K562 (cell line): ENCODE data around the gene USP27X.

Experiments
- CBFB ChIP-seq: sonication (generic); formaldehyde crosslinking; IDR thresholded peaks from 2 replicates; pipeline ENCODE4 v1.4.0; 2020; ENCODE audit warnings: mild to moderate bottlenecking, missing genetic modification reagents
- EP400 ChIP-seq: fragments of 450-650 bp; IDR thresholded peaks from 2 replicates; pipeline ENCODE4 v1.6.1; 2017; ENCODE audit warnings: antibody characterized with exemption, mild to moderate bottlenecking, moderate library complexity
- GABPA ChIP-seq: fragments of 200-800 bp; sonication (Bioruptor generic); conservative IDR thresholded peaks from 2 replicates; pipeline ENCODE4 v1.6.1; 2016; ENCODE audit warnings: low read depth, missing genetic modification characterization, missing compliant biosample characterization
- HDAC6 ChIP-seq: IDR thresholded peaks from 2 replicates; pipeline ENCODE4 v1.6.1; 2012; ENCODE audit warnings: low read depth, mild to moderate bottlenecking, control low read depth, inconsistent platforms, low read length, moderate library complexity
- MEIS2 ChIP-seq: fragments of 450-650 bp; IDR thresholded peaks from 2 replicates; pipeline ENCODE4 v1.6.1; 2014; ENCODE audit warnings: mild to moderate bottlenecking; ENCODE audit not compliant: partially characterized antibody
- NFIC ChIP-seq: fragments of 450-650 bp; IDR thresholded peaks from 2 replicates; pipeline ENCODE4 v1.6.1; 2017; ENCODE audit warnings: mild to moderate bottlenecking, inconsistent platforms
- RAD21 ChIP-seq, 2 experiments: fragments of 250-450 bp in 1 of 2; fragments of 450-650 bp in 1 of 2; sonication (Bioruptor Pico) in 1 of 2; formaldehyde crosslinking in 1 of 2; IDR thresholded peaks in 1 of 2; conservative IDR thresholded peaks in 1 of 2; 2 replicates each; pipeline versions ENCODE4 v1.4.0 to v1.8.0; 2020 to 2022; ENCODE audit warnings: mild to moderate bottlenecking in 2 of 2, moderate library complexity in 1 of 2
- SIN3A ChIP-seq, 2 experiments: fragments of 150-350 bp in 1 of 2; IDR thresholded peaks; 2 replicates each; pipeline ENCODE4 v1.6.1; 2011 to 2016; ENCODE audit warnings: borderline replicate concordance in 2 of 2, low read depth in 2 of 2, low read length in 2 of 2, mild to moderate bottlenecking in 2 of 2, moderate library complexity in 2 of 2; ENCODE audit not compliant: control insufficient read depth in 1 of 2
- TF ChIP-seq, protein P1 (sequence below): fragments of 150-350 bp; conservative IDR thresholded peaks from 2 replicates; pipeline ENCODE4 v1.6.1; 2014; ENCODE audit warnings: low read length
- TF ChIP-seq, protein P2 (sequence below): fragments of 450-650 bp; IDR thresholded peaks from 2 replicates; pipeline ENCODE4 v1.6.1; 2018; ENCODE audit not compliant: partially characterized antibody
- TF ChIP-seq, protein P3 (sequence below), 2 experiments: fragments of 200-800 bp in 1 of 2; sonication (Bioruptor generic) in 1 of 2; sonication (generic) in 1 of 2; formaldehyde crosslinking in 1 of 2; IDR thresholded peaks in 1 of 2; conservative IDR thresholded peaks in 1 of 2; 2 replicates each; pipeline versions ENCODE4 v1.5.0 to v1.6.1; 2016 to 2020; ENCODE audit warnings: missing compliant biosample characterization in 1 of 2, missing genetic modification characterization in 1 of 2, missing genetic modification reagents in 1 of 2
- TF ChIP-seq, protein P4 (sequence below), 3 experiments: IDR thresholded peaks in 2 of 3; conservative IDR thresholded peaks in 1 of 3; 2 replicates each; pipeline ENCODE4 v1.5.1; 2011 to 2012; ENCODE audit warnings: low read length in 3 of 3, mild to moderate bottlenecking in 3 of 3, control low read depth in 2 of 3, improper control_type of control experiment in 1 of 3, inconsistent platforms in 1 of 3, low read depth in 1 of 3, mixed read lengths in 1 of 3, moderate library complexity in 1 of 3; ENCODE audit not compliant: insufficient read depth in 2 of 3
- TF ChIP-seq, protein P5 (sequence below): sonication (generic); formaldehyde crosslinking; IDR thresholded peaks from 2 replicates; pipeline ENCODE4 v1.8.1; 2023; ENCODE audit warnings: mild to moderate bottlenecking, missing genetic modification reagents

DNA sequence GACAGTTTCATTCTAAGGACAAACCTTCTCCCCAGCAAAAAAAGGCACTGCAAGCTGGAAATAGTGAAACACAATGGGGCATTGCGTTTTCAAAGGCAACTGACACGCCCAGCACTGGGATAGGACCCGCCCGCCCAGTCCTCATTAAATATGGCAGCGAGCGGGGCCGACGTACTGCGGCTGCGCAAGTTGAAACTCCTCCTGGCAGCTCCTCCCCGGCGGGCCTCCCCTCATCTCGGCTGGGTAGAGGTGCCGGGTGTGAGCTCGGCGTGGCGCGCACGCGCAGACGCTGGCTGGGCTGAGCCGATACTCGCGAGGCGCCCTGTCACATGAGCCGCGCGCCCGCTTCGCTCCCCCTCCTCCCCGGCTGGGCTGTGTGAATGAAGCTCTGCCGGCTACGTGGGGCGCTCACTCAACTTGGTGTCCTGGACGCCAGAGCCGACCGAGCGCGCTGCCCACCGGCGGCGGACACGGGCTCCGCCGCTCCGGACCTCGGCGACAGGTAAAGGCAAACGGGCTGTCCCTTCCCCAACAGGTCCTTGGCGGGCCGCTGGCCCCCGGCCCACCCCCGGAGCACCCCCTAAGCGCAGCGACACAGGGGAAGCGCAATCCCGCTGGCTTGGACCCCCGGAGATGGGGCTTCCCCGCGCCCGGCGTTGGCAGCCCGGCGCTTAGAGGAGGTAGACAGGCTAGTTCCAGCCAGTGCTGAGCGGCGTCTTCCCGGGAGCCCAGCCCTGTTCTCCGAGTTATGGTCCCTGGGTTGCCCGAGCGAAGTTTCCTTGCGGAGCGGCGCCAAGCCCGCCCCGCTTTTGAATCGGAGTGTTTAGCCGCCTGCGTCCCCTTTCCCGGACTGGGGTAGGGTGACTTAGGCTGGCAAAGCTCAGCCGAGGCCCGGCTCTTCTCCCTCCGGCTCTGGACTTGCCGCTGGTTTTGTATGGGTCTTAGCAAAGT is 43.3 kb downstream of the USP27X start, which contains the start of gene CLCN5:
- TF ChIP-seq, protein P1, sequence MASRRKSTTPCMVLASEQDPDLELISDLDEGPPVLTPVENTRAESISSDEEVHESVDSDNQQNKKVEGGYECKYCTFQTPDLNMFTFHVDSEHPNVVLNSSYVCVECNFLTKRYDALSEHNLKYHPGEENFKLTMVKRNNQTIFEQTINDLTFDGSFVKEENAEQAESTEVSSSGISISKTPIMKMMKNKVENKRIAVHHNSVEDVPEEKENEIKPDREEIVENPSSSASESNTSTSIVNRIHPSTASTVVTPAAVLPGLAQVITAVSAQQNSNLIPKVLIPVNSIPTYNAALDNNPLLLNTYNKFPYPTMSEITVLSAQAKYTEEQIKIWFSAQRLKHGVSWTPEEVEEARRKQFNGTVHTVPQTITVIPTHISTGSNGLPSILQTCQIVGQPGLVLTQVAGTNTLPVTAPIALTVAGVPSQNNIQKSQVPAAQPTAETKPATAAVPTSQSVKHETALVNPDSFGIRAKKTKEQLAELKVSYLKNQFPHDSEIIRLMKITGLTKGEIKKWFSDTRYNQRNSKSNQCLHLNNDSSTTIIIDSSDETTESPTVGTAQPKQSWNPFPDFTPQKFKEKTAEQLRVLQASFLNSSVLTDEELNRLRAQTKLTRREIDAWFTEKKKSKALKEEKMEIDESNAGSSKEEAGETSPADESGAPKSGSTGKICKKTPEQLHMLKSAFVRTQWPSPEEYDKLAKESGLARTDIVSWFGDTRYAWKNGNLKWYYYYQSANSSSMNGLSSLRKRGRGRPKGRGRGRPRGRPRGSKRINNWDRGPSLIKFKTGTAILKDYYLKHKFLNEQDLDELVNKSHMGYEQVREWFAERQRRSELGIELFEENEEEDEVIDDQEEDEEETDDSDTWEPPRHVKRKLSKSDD, result no peak
- TF ChIP-seq RAD21 (CRISPR knock-in tag; conservative IDR thresholded peaks at IDR 0.05 in 1 of 2, IDR thresholded peaks at IDR 0.05 in 1 of 2) (no peak), CBFB (no peak), GABPA (tag) (no peak), NFIC (no peak), EP400 (no peak), SIN3A (IDR thresholded peaks at IDR 0.05; ENCODE audit: borderline replicate concordance in 2 of 2, control insufficient read depth in 1 of 2, low read depth in 2 of 2, low read length in 2 of 2) (no peak), HDAC6 (no peak), MEIS2 (peak; percentile 60)
- TF ChIP-seq, protein P2, sequence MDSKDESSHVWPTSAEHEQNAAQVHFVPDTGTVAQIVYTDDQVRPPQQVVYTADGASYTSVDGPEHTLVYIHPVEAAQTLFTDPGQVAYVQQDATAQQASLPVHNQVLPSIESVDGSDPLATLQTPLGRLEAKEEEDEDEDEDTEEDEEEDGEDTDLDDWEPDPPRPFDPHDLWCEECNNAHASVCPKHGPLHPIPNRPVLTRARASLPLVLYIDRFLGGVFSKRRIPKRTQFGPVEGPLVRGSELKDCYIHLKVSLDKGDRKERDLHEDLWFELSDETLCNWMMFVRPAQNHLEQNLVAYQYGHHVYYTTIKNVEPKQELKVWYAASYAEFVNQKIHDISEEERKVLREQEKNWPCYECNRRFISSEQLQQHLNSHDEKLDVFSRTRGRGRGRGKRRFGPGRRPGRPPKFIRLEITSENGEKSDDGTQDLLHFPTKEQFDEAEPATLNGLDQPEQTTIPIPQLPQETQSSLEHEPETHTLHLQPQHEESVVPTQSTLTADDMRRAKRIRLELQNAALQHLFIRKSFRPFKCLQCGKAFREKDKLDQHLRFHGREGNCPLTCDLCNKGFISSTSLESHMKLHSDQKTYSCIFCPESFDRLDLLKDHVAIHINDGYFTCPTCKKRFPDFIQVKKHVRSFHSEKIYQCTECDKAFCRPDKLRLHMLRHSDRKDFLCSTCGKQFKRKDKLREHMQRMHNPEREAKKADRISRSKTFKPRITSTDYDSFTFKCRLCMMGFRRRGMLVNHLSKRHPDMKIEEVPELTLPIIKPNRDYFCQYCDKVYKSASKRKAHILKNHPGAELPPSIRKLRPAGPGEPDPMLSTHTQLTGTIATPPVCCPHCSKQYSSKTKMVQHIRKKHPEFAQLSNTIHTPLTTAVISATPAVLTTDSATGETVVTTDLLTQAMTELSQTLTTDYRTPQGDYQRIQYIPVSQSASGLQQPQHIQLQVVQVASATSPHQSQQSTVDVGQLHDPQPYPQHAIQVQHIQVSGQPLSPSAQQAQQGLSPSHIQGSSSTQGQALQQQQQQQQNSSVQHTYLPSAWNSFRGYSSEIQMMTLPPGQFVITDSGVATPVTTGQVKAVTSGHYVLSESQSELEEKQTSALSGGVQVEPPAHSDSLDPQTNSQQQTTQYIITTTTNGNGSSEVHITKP, result no peak
- TF ChIP-seq, protein P3, sequence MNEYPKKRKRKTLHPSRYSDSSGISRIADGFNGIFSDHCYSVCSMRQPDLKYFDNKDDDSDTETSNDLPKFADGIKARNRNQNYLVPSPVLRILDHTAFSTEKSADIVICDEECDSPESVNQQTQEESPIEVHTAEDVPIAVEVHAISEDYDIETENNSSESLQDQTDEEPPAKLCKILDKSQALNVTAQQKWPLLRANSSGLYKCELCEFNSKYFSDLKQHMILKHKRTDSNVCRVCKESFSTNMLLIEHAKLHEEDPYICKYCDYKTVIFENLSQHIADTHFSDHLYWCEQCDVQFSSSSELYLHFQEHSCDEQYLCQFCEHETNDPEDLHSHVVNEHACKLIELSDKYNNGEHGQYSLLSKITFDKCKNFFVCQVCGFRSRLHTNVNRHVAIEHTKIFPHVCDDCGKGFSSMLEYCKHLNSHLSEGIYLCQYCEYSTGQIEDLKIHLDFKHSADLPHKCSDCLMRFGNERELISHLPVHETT (CRISPR knock-in tag; conservative IDR thresholded peaks at IDR 0.05 in 1 of 2, IDR thresholded peaks at IDR 0.05 in 1 of 2), result no peak
- TF ChIP-seq, protein P4, sequence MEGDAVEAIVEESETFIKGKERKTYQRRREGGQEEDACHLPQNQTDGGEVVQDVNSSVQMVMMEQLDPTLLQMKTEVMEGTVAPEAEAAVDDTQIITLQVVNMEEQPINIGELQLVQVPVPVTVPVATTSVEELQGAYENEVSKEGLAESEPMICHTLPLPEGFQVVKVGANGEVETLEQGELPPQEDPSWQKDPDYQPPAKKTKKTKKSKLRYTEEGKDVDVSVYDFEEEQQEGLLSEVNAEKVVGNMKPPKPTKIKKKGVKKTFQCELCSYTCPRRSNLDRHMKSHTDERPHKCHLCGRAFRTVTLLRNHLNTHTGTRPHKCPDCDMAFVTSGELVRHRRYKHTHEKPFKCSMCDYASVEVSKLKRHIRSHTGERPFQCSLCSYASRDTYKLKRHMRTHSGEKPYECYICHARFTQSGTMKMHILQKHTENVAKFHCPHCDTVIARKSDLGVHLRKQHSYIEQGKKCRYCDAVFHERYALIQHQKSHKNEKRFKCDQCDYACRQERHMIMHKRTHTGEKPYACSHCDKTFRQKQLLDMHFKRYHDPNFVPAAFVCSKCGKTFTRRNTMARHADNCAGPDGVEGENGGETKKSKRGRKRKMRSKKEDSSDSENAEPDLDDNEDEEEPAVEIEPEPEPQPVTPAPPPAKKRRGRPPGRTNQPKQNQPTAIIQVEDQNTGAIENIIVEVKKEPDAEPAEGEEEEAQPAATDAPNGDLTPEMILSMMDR (IDR thresholded peaks at IDR 0.05 in 2 of 3, conservative IDR thresholded peaks at IDR 0.05 in 1 of 3; ENCODE audit: insufficient read depth in 2 of 3, low read depth in 1 of 3, low read length in 3 of 3), result no peak
- TF ChIP-seq, protein P5, sequence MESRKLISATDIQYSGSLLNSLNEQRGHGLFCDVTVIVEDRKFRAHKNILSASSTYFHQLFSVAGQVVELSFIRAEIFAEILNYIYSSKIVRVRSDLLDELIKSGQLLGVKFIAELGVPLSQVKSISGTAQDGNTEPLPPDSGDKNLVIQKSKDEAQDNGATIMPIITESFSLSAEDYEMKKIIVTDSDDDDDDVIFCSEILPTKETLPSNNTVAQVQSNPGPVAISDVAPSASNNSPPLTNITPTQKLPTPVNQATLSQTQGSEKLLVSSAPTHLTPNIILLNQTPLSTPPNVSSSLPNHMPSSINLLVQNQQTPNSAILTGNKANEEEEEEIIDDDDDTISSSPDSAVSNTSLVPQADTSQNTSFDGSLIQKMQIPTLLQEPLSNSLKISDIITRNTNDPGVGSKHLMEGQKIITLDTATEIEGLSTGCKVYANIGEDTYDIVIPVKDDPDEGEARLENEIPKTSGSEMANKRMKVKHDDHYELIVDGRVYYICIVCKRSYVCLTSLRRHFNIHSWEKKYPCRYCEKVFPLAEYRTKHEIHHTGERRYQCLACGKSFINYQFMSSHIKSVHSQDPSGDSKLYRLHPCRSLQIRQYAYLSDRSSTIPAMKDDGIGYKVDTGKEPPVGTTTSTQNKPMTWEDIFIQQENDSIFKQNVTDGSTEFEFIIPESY (CRISPR knock-in tag), result no peak
